Cardiac fibroblast (primary cell): ENCODE results near the gene MTAP.

Experiments used
- DNase-seq, 2 donors: peaks; one replicate each; pipeline versions ENCODE4 v3.0.0 to v3.0.0-alpha.2; 2010; ENCODE audit warnings: low read depth in 2 of 2
- H3K4me3 ChIP-seq, 2 donors: replicated peaks in 1 of 2; 1 replicate in 1 of 2; 2 replicates in 1 of 2; pipeline ENCODE4 v1.5.1; 2011; ENCODE audit warnings: low read depth in 2 of 2, low read length in 2 of 2, mild to moderate bottlenecking in 2 of 2, moderate library complexity in 1 of 2
- TF ChIP-seq, protein P1 (sequence below): IDR thresholded peaks from one replicate; pipeline ENCODE4 v1.5.1; 2011; ENCODE audit warnings: low read depth, mild to moderate bottlenecking, low read length, inconsistent platforms

Gene MTAP

GRCh38 chr9:21803649-21804048, 1.2 kb downstream of the MTAP start:
- DNase-seq: peak in 1 of 2 donors; percentile 6
- peak overlapping the region; percentile 73 to 74 for H3K4me3 ChIP-seq
- TF ChIP-seq, protein P1, sequence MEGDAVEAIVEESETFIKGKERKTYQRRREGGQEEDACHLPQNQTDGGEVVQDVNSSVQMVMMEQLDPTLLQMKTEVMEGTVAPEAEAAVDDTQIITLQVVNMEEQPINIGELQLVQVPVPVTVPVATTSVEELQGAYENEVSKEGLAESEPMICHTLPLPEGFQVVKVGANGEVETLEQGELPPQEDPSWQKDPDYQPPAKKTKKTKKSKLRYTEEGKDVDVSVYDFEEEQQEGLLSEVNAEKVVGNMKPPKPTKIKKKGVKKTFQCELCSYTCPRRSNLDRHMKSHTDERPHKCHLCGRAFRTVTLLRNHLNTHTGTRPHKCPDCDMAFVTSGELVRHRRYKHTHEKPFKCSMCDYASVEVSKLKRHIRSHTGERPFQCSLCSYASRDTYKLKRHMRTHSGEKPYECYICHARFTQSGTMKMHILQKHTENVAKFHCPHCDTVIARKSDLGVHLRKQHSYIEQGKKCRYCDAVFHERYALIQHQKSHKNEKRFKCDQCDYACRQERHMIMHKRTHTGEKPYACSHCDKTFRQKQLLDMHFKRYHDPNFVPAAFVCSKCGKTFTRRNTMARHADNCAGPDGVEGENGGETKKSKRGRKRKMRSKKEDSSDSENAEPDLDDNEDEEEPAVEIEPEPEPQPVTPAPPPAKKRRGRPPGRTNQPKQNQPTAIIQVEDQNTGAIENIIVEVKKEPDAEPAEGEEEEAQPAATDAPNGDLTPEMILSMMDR: no peak

GRCh38 chr9:21804331-21804730, 1.9 kb downstream of the MTAP start:
- DNase-seq: no peak
- TF ChIP-seq, protein P1: no peak
- peak overlapping the region in 1 of 2 donors; percentile 74 for H3K4me3 ChIP-seq

DNA sequence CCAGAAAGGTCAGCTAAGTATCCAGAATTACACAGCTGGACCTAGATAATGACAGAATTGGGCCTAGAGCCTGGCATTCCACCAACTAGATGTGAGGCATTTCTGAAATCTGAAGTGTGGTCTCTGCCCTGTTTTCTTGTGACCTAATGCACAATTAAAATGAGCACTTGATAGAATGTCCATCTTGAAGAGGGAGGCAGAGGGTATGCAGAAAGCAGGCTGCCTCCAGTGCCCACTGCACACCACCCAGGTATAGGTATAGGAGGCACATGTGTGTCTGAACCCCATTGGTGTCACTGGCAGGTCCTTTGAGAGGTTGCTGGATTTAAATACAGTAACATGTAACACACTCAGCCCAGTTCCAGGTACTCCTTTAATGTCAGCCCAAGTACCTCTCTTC, 2.4 kb downstream of the MTAP start:
- H3K4me3 ChIP-seq: no peak overlapping the region
- DNase-seq: no peak
- TF ChIP-seq, protein P1: no peak

- DNase-seq: no peak
- no peak overlapping the region for H3K4me3 ChIP-seq
- TF ChIP-seq, protein P1: no peak
Measured at GRCh38 chr9:21806644-21807043, 4.2 kb downstream of the MTAP start.

DNA sequence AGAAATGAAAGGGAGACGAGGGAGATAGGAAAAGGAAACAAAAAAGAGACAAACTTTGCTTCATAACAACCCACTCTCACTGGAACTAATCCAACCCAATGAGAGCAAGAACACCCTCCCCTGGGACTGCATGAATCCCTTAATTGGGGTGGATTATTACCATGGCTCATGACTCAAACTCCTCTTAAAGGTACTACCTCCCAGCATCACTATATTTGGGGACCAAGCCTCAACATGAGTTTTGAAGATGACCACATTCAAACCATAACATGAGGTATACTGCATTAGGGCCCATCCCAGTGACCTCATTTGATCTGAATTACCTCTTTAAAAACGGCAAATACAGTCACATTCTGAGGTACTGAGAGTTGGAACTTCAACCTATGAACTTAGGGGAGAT, 8.0 kb downstream of the MTAP start:
- peak; percentile 53 for DNase-seq
- no peak overlapping the region for H3K4me3 ChIP-seq
- TF ChIP-seq, protein P1: no peak

GRCh38 chr9:21810881-21811280, 8.4 kb downstream of the MTAP start:
- TF ChIP-seq, protein P1: no peak
- DNase-seq: no peak
- no peak overlapping the region for H3K4me3 ChIP-seq

DNA sequence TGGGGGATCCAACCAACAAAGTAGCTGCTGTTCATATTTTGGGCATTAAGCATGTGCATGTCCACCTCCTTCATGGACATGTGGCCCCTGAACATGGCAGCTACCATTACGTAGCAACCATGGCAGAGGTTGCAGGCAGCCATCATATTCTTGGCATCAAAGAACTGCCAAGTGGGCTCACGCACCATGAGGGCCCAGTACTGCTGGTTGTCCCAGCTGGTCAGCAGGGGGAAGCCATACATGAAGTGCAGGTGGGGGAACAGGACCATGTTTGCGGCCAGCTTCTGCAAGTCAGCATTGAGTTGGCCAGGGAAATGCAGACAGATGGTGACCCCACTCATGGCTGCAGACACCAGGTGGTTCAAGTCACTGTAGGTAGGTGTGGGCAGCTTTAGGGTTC, 9.5 kb downstream of the MTAP start:
- DNase-seq: no peak
- no peak overlapping the region for H3K4me3 ChIP-seq
- TF ChIP-seq, protein P1: no peak
